Hepatocyte (in vitro differentiated cells): Measurements from ENCODE around the gene MGLL. TPM values are rescaled to one million over a fixed set of nuclear protein-coding genes. Genes with fewer than 3 reads are reported as not detected.

Source experiments
- DNase-seq: peaks from one replicate; pipeline ENCODE4 v3.0.0-alpha.2; 2016; ENCODE audit warnings: low spot score
- H2AFZ ChIP-seq: fragments of 200-600 bp; sonication (generic); 2 replicates; pipeline ENCODE4 v1.6.0; 2016; ENCODE audit warnings: antibody characterized with exemption, mild to moderate bottlenecking
- H3K27ac ChIP-seq: fragments of 200-600 bp; sonication (generic); 2 replicates; pipeline ENCODE4 v1.5.1; 2016; ENCODE audit warnings: mild to moderate bottlenecking
- H3K27me3 ChIP-seq: fragments of 200-600 bp; sonication (generic); 2 replicates; pipeline ENCODE4 v1.6.1; 2016
- H3K36me3 ChIP-seq: fragments of 200-600 bp; sonication (generic); replicated peaks from 2 replicates; pipeline ENCODE4 v1.5.1; 2016; ENCODE audit warnings: low read depth; ENCODE audit not compliant: insufficient read depth
- H3K4me1 ChIP-seq: fragments of 200-600 bp; sonication (generic); 2 replicates; pipeline ENCODE4 v1.5.1; 2016; ENCODE audit warnings: mild to moderate bottlenecking, moderate library complexity; ENCODE audit not compliant: insufficient read depth
- H3K4me2 ChIP-seq: fragments of 200-600 bp; sonication (generic); 2 replicates; pipeline ENCODE4 v1.6.0; 2016
- H3K4me3 ChIP-seq: fragments of 200-600 bp; sonication (generic); 2 replicates; pipeline ENCODE4 v1.5.1; 2016; ENCODE audit warnings: mild to moderate bottlenecking
- H3K79me2 ChIP-seq: fragments of 200-600 bp; sonication (generic); 2 replicates; pipeline ENCODE4 v1.6.0; 2017; ENCODE audit warnings: mild to moderate bottlenecking
- H3K9me2 ChIP-seq: fragments of 200-600 bp; sonication (generic); replicated peaks from 2 replicates; pipeline ENCODE4 v1.6.0; 2017; ENCODE audit warnings: mild to moderate bottlenecking; ENCODE audit not compliant: insufficient read depth
- H3K9me3 ChIP-seq: fragments of 200-600 bp; sonication (generic); 2 replicates; pipeline ENCODE4 v1.5.1; 2016; ENCODE audit warnings: low read depth, mild to moderate bottlenecking
- H4K20me1 ChIP-seq: fragments of 200-600 bp; sonication (generic); 2 replicates; pipeline ENCODE4 v1.6.0; 2016; ENCODE audit warnings: mild to moderate bottlenecking; ENCODE audit not compliant: insufficient read depth, poor library complexity, severe bottlenecking
- CTCF ChIP-seq: fragments of 200-600 bp; sonication (generic); IDR thresholded peaks from 2 replicates; pipeline ENCODE4 v1.5.1; 2016; ENCODE audit warnings: antibody characterized with exemption, mild to moderate bottlenecking; ENCODE audit not compliant: poor library complexity
- EZH2 ChIP-seq: fragments of 200-600 bp; sonication (generic); IDR thresholded peaks from 2 replicates; pipeline ENCODE4 v1.6.1; 2016; ENCODE audit warnings: antibody characterized with exemption, mild to moderate bottlenecking, borderline replicate concordance
- EZH2phosphoT487 ChIP-seq: fragments of 200-600 bp; sonication (generic); IDR thresholded peaks from one replicate; pipeline ENCODE4 v1.6.1; 2018; ENCODE audit warnings: antibody characterized with exemption, mild to moderate bottlenecking, low read depth, moderate library complexity; ENCODE audit not compliant: unreplicated experiment, severe bottlenecking
- WGBS: methylation state at CpG from one replicate; pipeline ENCODE4 v1.1.6; 2016; ENCODE audit warnings: low lambda C conversion rate; ENCODE audit errors: missing lambda C conversion rate; 5-methylcytosine and 5-hydroxymethylcytosine counted together
- polyA plus RNA-seq: library from polyadenylated mRNA; unstranded; fragments of >200 nt; fragmentation: Nextera tagmentation; extraction: Ambion mirVana; gene quantifications from 2 replicates; pipeline ENCODE4 v1.2.1, GENCODE V29; 2016
- total RNA-seq: library from RNA; depleted of rRNA; stranded (reverse); fragments of >200 nt; gene quantifications from 2 replicates; pipeline ENCODE4 v1.2.3, GENCODE V29; 2014

MGLL gene
- total and polyA plus RNA-seq, 2 experiments from 2014 or later: 7.3 to 21.4 TPM

- Histone ChIP-seq H3K4me1 (peaks cover 24% of the 10 kb centered on the region), H4K20me1 (no peaks in the 10 kb centered on the region), H3K27me3 (peaks cover 4% of the 10 kb centered on the region), H3K4me3 (no peak overlapping the region), H2AFZ (no peak overlapping the region), H3K4me2 (no peak overlapping the region), H3K9me3 (no peaks in the 10 kb centered on the region), H3K79me2 (no peaks in the 10 kb centered on the region), H3K9me2 (no peaks in the 10 kb centered on the region), H3K27ac (no peak overlapping the region), H3K36me3 (no peaks in the 10 kb centered on the region)
- DNase-seq: no peak
- WGBS: 94% methylated on average over 14 of the region's 14 CpGs
- no peak for TF ChIP-seq EZH2
- no peak for TF ChIP-seq EZH2phosphoT487
- TF ChIP-seq CTCF: no peak
Measured at GRCh38 chr3:127824151-127824825, 2.0 kb upstream of the MGLL start.

- Histone ChIP-seq H3K9me2 (no peaks in the 10 kb centered on the region), H3K27ac (no peak overlapping the region), H3K79me2 (no peaks in the 10 kb centered on the region), H3K4me3 (no peak overlapping the region), H3K4me1 (peaks cover 24% of the 10 kb centered on the region), H4K20me1 (no peaks in the 10 kb centered on the region), H3K27me3 (peaks cover 4% of the 10 kb centered on the region), H2AFZ (peak overlapping the region; percentile 68), H3K36me3 (no peaks in the 10 kb centered on the region), H3K9me3 (no peaks in the 10 kb centered on the region), H3K4me2 (peak overlapping the region; percentile 100)
- 62% methylated on average over 14 of the region's 14 CpGs for WGBS
- DNase-seq: no peak
- TF ChIP-seq EZH2 (no peak), CTCF (peak; percentile 13), EZH2phosphoT487 (no peak)
Measured at GRCh38 chr3:127823426-127823857, 1.1 kb upstream of the MGLL start.

- H3K27me3 ChIP-seq: peaks cover 4% of the 10 kb centered on the region
- peak; percentile 64 for DNase-seq
- H3K9me3 ChIP-seq: no peaks in the 10 kb centered on the region
- no peaks in the 10 kb centered on the region for H4K20me1 ChIP-seq
- H3K27ac ChIP-seq: peak overlapping the region; percentile 78
- no peaks in the 10 kb centered on the region for H3K9me2 ChIP-seq
- peak overlapping the region; percentile 73 for H2AFZ ChIP-seq
- H3K4me3 ChIP-seq: peak overlapping the region; percentile 84
- peak overlapping the region; percentile 100 for H3K4me2 ChIP-seq
- no peaks in the 10 kb centered on the region for H3K36me3 ChIP-seq
- TF ChIP-seq EZH2 (peak; percentile 27), CTCF (no peak), EZH2phosphoT487 (no peak)
- no peaks in the 10 kb centered on the region for H3K79me2 ChIP-seq
- H3K4me1 ChIP-seq: peaks cover 24% of the 10 kb centered on the region
- WGBS: 1% methylated on average over 45 of the region's 99 CpGs
Measured at GRCh38 chr3:127822682-127823425, 539 bp upstream of the MGLL start.
